ENCODE measurements around the gene ABLIM1.

DNA sequence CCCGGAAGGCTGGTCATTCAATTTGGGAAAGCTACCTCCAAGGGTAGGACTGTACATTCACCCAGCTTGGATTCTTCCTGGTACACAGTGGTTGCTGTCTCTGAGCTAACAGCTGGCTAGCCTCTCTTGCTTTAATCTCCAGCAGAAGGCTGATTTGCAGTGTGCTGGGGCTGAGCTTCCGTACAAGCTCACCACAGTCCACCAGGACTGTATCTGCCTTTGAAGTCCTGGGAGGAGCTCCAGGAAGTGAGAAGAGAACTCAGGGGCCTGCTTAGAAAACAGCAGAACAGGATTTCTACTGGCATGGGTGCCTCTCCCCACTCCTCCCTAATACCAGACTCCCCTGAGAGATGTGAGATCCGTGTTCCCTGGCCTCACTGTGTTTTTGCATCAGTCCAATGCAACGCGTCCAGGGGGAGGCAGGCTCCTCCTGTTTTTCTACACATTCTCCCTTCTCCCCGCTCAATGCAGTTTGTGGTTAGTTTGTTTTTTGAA, 260.4 kb downstream of the ABLIM1 start:
- TF ChIP-seq, protein P1, sequence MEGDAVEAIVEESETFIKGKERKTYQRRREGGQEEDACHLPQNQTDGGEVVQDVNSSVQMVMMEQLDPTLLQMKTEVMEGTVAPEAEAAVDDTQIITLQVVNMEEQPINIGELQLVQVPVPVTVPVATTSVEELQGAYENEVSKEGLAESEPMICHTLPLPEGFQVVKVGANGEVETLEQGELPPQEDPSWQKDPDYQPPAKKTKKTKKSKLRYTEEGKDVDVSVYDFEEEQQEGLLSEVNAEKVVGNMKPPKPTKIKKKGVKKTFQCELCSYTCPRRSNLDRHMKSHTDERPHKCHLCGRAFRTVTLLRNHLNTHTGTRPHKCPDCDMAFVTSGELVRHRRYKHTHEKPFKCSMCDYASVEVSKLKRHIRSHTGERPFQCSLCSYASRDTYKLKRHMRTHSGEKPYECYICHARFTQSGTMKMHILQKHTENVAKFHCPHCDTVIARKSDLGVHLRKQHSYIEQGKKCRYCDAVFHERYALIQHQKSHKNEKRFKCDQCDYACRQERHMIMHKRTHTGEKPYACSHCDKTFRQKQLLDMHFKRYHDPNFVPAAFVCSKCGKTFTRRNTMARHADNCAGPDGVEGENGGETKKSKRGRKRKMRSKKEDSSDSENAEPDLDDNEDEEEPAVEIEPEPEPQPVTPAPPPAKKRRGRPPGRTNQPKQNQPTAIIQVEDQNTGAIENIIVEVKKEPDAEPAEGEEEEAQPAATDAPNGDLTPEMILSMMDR (IDR thresholded peaks at IDR 0.05), result no peak
- TF ChIP-seq ZFX (IDR thresholded peaks at IDR 0.05; ENCODE audit: borderline replicate concordance), result no peak

Measured in 22Rv1 (cell line).